GM12892 (cell line): ENCODE data around the gene AHNAK2.

Experiments used
- POLR2A ChIP-seq: IDR thresholded peaks from 2 replicates; pipeline ENCODE4 v1.6.1; 2011; ENCODE audit warnings: low read depth, low read length, control low read depth
- POLR2AphosphoS5 ChIP-seq: IDR thresholded peaks from 2 replicates; pipeline ENCODE4 v1.6.1; 2011; ENCODE audit warnings: low read depth, low read length, control low read depth

- no peak for TF ChIP-seq POLR2A
- no peak for TF ChIP-seq POLR2AphosphoS5
These were observed 49.6 kb downstream of the AHNAK2 start for GRCh38 chr14:104928391-104929133.
